Muscle of back (tissue), 11 donors: ENCODE results near the gene TNFSF13B. TPM values are rescaled to one million over a fixed set of nuclear protein-coding genes. Genes with fewer than 3 reads are reported as not detected.
A peak's percentile ranks its signal among the peaks of the same experiment; 100 is the strongest.

Experiments used
- DNase-seq, 3 donors: peaks; one replicate each; pipeline versions ENCODE4 v3.0.0 to v3.0.0-alpha.2; 2013
- polyA plus RNA-seq, 10 donors: library from polyadenylated mRNA; unstranded; fragments of 120-200 nt; gene quantifications; one replicate each; pipeline ENCODE4 v1.2.1, GENCODE V29; 2013; ENCODE audit not compliant: insufficient read length in 10 of 10

The TNFSF13B gene
- polyA plus RNA-seq, 10 donors: 1.4 to 3.9 (median 2.9) TPM

- no peak for DNase-seq
Measured at GRCh38 chr13:108345016-108345415, 75.5 kb downstream of the TNFSF13B start.

- DNase-seq: no peak
Measured at GRCh38 chr13:108346376-108346775, 76.9 kb downstream of the TNFSF13B start.

- no peak for DNase-seq
Measured at GRCh38 chr13:108349269-108349668, 79.8 kb downstream of the TNFSF13B start.

GRCh38 chr13:108350579-108350978, 81.1 kb downstream of the TNFSF13B start:
- DNase-seq: peak in 1 of 3 donors; percentile 26

- DNase-seq: peak; percentile 40 to 80 (median 49)
Measured at GRCh38 chr13:108352599-108352998, 83.1 kb downstream of the TNFSF13B start.

- no peak for DNase-seq
Measured at GRCh38 chr13:108357228-108357627, 87.7 kb downstream of the TNFSF13B start.

Other genes starting within 250 kb of the TNFSF13B start
- 10 to 100 TPM in 6 of 10 donors, 1 to 10 TPM in 4; 8.6 to 15.4 (median 12.8) TPM for gene LIG4, start 54.2 kb upstream of the TNFSF13B start, polyA plus RNA-seq
- 10 to 100 TPM in 8 of 10 donors, 1 to 10 TPM in 2; 9.4 to 12.9 (median 11.2) TPM for gene ABHD13, start 51.3 kb upstream of the TNFSF13B start, polyA plus RNA-seq